GM12873 (cell line): ENCODE data around the gene ARFIP1.

Experiments
- TF ChIP-seq, protein P1 (sequence below): IDR thresholded peaks from 2 replicates; pipeline ENCODE4 v1.5.1; 2012; ENCODE audit warnings: low read depth, mild to moderate bottlenecking, moderate library complexity, low read length, control low read depth; ENCODE audit not compliant: insufficient read depth; ENCODE audit errors: missing control alignments

Gene ARFIP1, protein sequence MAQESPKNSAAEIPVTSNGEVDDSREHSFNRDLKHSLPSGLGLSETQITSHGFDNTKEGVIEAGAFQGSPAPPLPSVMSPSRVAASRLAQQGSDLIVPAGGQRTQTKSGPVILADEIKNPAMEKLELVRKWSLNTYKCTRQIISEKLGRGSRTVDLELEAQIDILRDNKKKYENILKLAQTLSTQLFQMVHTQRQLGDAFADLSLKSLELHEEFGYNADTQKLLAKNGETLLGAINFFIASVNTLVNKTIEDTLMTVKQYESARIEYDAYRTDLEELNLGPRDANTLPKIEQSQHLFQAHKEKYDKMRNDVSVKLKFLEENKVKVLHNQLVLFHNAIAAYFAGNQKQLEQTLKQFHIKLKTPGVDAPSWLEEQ

DNA sequence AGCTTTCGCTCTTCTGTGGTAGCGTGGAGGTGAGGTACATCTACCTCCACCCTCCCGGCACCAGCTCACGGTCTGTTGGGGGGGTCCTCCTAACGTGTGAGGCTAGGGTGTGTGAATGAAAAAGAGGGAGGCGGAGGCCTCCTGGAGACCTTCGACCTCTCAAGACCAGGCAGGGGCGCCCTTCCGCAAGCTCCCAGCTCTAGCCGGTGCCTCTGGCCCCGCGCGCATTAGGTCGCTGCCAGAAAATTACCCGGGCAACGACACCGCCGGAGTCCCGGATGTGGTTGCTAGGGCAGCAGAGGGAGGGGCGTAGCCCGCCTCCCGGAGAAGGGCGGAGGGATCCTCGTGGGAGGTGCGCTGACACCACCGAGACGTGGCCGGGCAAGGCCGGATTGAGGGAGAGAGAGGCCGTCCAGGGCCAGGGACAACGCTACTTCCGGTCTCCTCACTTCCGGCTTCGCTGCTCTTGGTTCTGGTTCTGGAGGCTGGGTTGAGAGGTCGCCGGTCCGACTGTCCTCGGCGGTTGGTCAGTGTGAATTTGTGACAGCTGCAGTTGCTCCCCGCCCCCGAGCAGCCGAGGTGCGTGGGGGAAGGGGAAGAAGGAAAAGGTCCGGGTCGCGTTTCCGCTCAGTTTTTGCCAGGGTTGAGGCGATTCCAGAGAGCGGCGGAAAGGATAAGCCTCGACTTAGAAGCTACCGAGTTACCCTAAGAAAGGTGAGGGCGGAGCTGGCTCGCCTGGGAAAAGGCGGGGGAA is at the start of gene ARFIP1, which contains the start of gene TIGD4:
Gene ARFIP1, plus strand, starts transcription at position 442 of the 754 bp plus-strand sequence. CDS start 49,680 bp downstream, outside the sequence.
Gene TIGD4, minus strand, starts transcription at position 218 of the 754 bp plus-strand sequence. CDS start 8,726 bp downstream, outside the sequence.
- TF ChIP-seq, protein P1, sequence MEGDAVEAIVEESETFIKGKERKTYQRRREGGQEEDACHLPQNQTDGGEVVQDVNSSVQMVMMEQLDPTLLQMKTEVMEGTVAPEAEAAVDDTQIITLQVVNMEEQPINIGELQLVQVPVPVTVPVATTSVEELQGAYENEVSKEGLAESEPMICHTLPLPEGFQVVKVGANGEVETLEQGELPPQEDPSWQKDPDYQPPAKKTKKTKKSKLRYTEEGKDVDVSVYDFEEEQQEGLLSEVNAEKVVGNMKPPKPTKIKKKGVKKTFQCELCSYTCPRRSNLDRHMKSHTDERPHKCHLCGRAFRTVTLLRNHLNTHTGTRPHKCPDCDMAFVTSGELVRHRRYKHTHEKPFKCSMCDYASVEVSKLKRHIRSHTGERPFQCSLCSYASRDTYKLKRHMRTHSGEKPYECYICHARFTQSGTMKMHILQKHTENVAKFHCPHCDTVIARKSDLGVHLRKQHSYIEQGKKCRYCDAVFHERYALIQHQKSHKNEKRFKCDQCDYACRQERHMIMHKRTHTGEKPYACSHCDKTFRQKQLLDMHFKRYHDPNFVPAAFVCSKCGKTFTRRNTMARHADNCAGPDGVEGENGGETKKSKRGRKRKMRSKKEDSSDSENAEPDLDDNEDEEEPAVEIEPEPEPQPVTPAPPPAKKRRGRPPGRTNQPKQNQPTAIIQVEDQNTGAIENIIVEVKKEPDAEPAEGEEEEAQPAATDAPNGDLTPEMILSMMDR: peak; percentile 51

DNA sequence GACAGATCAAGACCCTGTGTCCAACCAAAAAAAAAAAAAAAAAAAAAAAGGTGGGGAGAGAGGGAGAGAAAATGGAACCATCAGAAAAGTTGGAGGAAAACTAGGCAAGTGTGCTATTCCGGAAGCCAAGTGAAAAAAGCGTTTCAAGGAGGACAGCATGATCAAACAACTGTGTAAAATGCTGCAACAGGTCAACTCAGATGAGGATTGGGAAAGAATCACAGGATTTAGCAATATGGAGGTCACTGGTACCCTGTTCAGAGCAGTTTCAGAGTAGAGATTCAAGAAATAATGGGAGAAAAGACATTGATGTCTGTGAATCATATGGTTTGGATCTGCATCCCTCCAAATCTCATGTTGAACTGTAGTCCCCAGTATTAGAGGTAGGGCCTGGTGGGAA is 47.8 kb upstream of the ARFIP1 start:
- TF ChIP-seq, protein P1: no peak

DNA sequence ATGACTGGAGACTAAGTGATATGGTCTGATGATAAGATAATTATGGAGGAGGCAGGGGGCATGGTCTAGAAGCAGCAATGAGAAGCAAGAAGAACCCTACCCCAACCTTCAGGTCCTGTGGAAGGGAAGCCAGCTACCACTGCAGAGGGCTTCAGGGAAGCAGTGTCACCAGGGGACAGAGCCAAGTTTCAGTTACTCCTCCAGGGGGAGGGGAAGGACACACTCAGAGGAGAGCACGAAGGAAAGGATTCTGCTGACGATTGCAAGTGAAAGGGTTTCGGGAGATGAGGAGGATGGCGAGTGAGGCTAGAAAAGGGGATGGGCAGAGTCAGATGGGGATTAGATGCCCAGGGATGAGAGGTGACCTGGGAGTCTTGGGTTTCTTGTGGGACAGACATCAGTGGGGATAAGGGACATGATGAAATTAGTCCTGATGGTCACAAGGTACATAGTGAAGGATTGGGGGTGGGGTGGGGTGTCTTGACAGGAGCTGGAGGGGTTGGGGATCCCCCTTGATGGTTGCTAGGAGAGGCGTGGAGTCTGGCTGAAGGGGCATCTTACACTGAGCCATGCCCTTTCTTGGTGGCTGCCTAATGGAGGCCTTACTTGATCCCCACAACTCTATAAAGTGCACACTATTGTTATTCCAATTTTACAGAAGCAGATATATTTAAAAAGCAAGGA is 45.6 kb upstream of the ARFIP1 start:
- TF ChIP-seq, protein P1: no peak

DNA sequence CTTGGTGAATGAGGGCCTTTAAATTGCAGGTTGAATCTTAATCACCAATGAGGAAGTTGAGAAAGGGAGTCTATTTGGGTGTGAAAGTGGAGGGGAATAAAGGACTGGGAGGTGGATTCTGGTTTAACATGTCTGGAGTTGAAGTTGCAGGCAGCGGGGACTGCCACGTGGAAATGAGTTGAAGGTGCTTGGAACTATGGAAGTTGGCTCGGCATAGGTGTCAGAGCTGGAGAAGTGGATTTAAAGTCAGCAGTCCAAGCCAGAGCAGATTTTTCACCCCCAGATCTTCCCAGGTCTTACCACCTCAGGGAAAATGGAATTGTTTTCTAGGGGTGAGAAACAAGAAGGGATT is 45.1 kb upstream of the ARFIP1 start:
- TF ChIP-seq, protein P1: no peak

DNA sequence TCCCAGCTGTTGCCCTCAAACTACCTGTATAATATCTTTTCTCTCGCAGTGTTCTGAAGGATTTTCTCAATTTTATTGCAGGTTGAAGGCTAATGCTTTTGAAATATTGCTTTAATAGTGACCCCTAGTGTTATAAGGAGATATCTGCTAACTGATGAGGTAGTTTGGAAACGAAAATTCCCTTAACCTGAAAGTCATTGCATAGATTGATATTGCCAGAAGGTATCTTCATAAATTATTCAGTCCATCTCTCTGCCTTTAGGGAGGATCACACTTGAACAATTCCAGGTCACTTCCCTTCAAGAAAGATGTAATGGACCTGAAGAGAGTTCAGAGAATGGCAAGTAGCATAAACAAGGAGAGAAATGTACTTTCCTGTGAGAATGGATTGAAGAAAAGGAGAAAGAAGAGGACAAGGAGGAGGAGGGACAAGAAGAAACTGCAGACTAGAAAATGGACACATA is 44.3 kb upstream of the ARFIP1 start:
- TF ChIP-seq, protein P1: peak; percentile 55

DNA sequence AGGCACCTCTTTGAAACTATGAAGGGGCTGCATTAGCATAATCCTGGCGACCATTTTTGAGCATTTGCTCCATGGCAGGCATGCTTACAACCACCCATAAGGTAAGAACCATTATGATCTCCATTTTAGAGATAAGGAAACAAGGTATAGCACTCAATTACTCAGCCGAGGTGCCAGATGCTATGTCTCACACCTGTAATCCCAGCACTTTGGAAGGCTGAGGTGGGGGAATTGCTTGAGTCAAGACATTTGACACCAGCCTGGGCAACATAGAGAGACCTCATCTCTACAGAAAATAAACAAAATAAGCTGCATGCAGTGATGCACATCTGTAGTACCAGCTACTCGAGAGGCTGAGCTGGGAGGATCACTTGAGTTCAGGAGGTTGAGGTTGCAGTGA is 43.8 kb upstream of the ARFIP1 start:
- TF ChIP-seq, protein P1: no peak

DNA sequence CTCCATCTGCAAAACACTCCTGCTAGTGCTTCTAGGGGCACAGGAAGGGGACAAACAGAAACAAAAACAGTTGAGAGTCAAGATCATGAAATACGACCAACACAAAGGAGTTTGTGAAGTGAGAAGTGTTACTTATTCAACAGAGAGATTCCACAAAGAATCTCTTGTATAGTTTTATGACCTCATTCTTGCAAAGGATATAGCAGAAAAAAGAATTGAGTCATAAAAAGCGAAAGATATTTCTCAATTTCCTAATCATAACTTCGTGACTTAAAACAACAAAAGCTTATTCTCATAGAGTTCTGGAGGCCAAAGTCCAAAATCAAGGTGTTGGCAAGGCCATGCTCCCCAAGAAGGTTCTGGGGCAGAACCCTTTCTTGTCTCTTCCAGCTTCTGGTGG is 40.9 kb upstream of the ARFIP1 start:
- TF ChIP-seq, protein P1: no peak
